Stimulated activated CD8-positive, alpha-beta memory T cell treated with anti-CD3 and anti-CD28 coated beads, Interleukin-4, amount 100 ng/mL, for 24 hours (primary cell): ENCODE results near the gene FRRS1.
A peak's percentile ranks its signal among the peaks of the same experiment; 100 is the strongest.

Experiments
- DNase-seq: peaks from one replicate; pipeline ENCODE4 v3.0.0-alpha.2; 2020; ENCODE audit warnings: low read depth

FRRS1 gene

GRCh38 chr1:99731384-99731783 is 35.1 kb downstream of the FRRS1 start:
- DNase-seq = no peak

DNA sequence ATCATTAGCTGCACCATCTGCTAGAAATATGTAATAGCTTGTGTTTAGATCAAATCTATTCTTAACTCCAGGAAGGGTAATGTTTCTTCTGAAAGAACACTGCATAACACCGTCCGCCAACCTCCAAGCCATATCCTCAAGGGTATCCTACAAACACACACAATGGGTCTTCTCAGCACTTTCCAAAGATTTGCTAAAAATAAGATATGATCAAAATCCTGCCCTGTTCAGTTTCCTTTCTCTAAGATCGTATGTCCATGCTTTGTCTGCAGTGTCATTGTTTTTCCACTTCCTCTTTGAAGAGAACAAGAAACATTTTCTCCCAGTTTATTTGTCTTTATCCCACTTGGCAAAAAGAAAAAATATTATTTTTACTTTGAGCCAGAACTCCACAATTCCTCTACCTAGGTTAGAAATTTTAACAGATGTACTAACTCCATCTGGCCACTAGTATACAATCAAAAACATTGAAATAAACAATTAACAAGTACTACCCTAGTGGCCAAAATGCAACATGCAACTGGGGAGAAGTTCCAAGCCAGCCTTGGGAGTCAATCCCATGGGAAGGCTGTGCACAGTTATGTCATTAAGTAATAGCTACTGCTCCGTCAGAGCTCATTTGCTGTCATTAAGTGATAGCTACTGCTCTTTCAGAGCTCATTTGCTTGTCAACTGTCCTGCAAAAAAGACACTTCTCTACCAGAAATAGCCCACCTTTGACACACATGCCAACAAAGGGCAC is 37.8 kb downstream of the FRRS1 start:
- no peak for DNase-seq

- no peak for DNase-seq
These were observed 38.8 kb downstream of the FRRS1 start for GRCh38 chr1:99727575-99728185.

- no peak for DNase-seq
These were observed 39.6 kb downstream of the FRRS1 start for GRCh38 chr1:99726818-99727217.

DNA sequence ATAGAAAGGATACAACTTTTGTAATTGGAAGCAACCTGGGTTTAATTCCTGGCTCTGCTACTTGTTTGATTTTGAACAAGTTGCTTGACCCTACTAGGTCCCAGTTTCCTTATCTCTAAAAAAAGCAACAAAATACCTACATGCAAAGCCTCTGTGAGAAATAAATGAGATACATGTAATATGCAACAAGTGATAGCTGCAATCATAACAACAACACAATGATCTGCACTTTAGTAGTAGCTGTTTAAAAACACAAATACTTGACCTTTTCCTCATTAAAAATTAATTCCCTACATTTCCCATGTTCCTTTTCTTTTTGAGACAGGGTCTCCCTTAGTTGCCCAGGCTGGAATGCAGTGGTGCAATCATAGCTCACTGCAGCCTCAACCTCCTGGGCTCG is 40.0 kb downstream of the FRRS1 start:
- DNase-seq = no peak

- no peak for DNase-seq
These were observed 40.4 kb downstream of the FRRS1 start for GRCh38 chr1:99725996-99726395.

DNA sequence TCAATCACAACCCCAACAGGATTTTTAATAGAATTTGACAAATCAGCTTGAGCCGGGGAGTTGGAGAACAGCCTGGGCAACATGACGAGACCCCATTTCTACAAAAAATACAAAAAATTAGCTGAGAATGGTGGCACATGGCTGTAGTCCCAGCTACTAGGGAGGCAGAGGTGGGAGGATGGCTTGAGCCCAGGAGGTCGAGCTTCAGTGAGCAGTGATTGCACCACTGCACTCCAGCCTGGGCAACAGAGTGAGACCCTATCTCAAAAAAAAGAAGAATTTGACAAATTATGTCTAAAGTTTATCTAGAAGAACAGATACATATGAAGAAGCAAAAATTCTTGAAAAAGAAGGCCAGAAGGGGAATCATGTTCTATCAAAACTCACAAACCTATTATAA is 43.2 kb downstream of the FRRS1 start:
- no peak for DNase-seq

GRCh38 chr1:99717005-99717404 is 49.4 kb downstream of the FRRS1 start:
- no peak for DNase-seq

DNA sequence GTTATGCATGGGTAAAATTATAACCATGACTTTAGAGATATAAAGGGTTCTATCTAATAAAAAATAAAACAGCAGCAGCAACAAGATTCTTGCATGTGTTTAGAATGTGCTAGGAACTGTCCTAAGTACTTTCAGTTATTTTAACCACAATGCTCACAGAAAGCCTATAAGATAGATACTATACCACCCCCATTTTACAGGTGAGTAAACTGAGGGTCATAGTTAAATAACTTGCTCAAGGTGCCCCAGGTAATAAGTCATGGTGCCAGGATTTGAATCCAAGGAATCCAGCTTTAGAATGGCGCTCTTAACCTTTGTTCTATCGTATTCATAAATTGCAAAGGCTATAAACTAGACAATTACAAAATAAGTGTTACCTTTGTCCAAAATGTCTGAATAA is 53.4 kb downstream of the FRRS1 start:
- no peak for DNase-seq

GRCh38 chr1:99710994-99711393 is 55.4 kb downstream of the FRRS1 start:
- DNase-seq = no peak

GRCh38 chr1:99707535-99708142 is 58.8 kb downstream of the FRRS1 start:
- peak; percentile 20 for DNase-seq

DNA sequence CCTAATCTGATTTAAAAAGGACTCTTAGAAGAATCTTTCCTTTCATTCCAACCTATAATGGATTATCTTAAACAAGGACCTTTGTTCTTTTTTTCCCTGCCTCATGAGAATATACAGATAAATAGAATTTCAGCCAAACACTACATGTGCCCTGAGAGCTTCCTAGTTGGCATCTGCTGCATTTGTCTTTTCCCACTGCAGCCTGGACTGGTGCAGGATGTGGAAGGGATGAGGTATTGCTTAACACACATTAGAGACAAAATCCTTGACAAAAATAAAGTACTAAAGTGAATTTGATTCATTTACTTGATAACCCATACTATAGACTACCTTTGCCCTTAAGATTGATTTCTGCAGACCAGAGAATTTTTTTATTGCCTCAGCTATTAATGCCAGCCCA is 61.0 kb downstream of the FRRS1 start:
- DNase-seq = no peak

GRCh38 chr1:99704356-99704816 is 62.0 kb downstream of the FRRS1 start:
- DNase-seq = no peak

GRCh38 chr1:99702221-99702620 is 64.2 kb downstream of the FRRS1 start:
- no peak for DNase-seq

GRCh38 chr1:99700020-99700419 is 66.4 kb downstream of the FRRS1 start:
- DNase-seq = no peak

GRCh38 chr1:99697580-99697979 is 68.9 kb downstream of the FRRS1 start:
- DNase-seq = no peak

- no peak for DNase-seq
These were observed 69.8 kb downstream of the FRRS1 start for GRCh38 chr1:99696616-99697015.

GRCh38 chr1:99691175-99691574 is 75.3 kb downstream of the FRRS1 start:
- no peak for DNase-seq

- DNase-seq = peak; percentile 9
These were observed 80.8 kb downstream of the FRRS1 start for GRCh38 chr1:99685516-99686180.

GRCh38 chr1:99682291-99682751 is 84.1 kb downstream of the FRRS1 start:
- no peak for DNase-seq

DNA sequence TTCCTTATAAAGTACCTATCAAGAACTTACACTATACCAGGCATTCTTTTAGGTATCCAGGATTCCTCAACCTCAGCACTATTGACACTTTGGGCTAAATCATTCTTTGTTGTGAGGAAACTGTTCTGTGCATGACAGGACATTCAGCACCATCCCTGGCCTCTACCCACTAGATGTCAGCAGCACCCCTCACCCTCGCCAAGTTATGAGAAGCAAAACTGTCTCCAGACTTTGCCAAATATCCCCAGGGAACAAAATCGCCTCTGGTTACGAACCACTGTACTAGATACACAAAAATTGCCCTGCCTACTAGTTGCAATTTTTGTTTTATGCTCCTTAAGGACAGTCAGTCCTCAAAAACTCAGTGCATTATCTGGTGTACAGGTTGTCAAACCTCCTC is 84.9 kb downstream of the FRRS1 start:
- no peak for DNase-seq

DNA sequence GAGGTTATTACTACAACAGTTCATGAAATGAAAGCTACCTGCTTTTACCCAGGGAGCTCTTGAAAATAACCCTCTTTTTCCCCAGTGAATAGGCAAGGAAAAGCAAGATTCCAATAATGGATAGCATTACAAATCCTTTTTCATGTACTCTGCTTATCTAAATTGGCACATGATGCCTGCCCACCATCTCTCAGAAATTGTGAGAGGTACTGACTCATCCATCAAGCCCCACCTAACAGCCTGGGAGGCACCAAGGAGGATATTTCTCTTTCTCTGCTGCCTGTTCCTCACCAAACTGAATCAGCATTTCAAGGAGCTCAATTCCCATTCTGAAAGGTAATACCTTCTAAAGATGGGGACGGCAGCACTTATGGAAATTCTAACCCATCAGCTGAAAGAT is 86.2 kb downstream of the FRRS1 start:
- no peak for DNase-seq

DNA sequence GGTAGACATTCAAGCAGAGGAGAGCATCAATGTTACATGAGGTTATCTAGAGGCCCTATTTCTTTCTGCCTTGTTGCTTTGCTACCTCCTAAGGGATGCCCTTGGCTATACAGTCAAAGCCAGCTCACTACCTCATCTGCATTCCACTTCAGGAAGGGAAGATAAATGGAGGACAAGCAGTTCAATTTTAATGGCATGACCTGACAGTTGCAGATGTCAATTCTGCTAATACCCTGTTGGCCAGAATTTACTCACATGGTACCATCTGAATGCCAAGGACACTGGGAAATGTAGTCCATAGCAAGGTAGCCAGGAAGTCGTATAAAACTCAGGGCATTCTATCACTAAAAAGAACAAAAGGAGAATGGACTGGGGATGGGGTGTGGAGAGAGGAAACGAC is 89.0 kb downstream of the FRRS1 start:
- DNase-seq = no peak
